OCI-LY3 (cell line): ENCODE data around the gene GRB14.
"Not testable (repeated sequence)": the region's sequence is repeated elsewhere in the genome, so short reads cannot be mapped to it uniquely, and the experiment has no call there.

Experiments
- H2AFZ ChIP-seq: fragments of 200-600, 300-600 bp; shearing (Covaris generic); 2 replicates; pipeline ENCODE4 v1.6.0; 2014; ENCODE audit warnings: antibody characterized with exemption, low read depth, low read length
- H3K27ac ChIP-seq: fragments of 200-600, 300-600 bp; sonication (generic); 2 replicates; pipeline ENCODE4 v1.5.1; 2014; ENCODE audit warnings: mild to moderate bottlenecking, low read length, moderate library complexity, mixed read lengths
- H3K27me3 ChIP-seq: fragments of 200-600, 300-600 bp; sonication (generic); 2 replicates; pipeline ENCODE4 v1.6.1; 2014; ENCODE audit warnings: low read depth, low read length, mixed read lengths
- H3K36me3 ChIP-seq: fragments of 200-600, 300-600 bp; sonication (generic); replicated peaks from 2 replicates; pipeline ENCODE3; 2014; ENCODE audit warnings: low read depth, low read length, mixed read lengths
- H3K4me1 ChIP-seq: fragments of 300-600, 200-600 bp; sonication (generic); 2 replicates; pipeline ENCODE4 v1.6.1; 2014; ENCODE audit warnings: low read length, mixed read lengths
- H3K4me2 ChIP-seq: fragments of 200-600, 300-600 bp; sonication (generic); 2 replicates; pipeline ENCODE4 v1.6.1; 2014; ENCODE audit warnings: low read length, mixed read lengths
- H3K4me3 ChIP-seq: fragments of 300-600, 200-600 bp; sonication (generic); 2 replicates; pipeline ENCODE4 v1.5.1; 2014; ENCODE audit warnings: antibody characterized with exemption, mild to moderate bottlenecking, low read length, moderate library complexity
- H3K79me2 ChIP-seq: fragments of 300-600, 200-600 bp; shearing (Covaris generic); 2 replicates; pipeline ENCODE4 v1.6.1; 2014; ENCODE audit warnings: mild to moderate bottlenecking, low read length, mixed read lengths
- H3K9ac ChIP-seq: fragments of 300-600, 200-600 bp; shearing (Covaris generic); 2 replicates; pipeline ENCODE4 v1.6.0; 2014; ENCODE audit warnings: mild to moderate bottlenecking, low read length, moderate library complexity
- H3K9me3 ChIP-seq: fragments of 200-600, 300-600 bp; shearing (Covaris generic); 2 replicates; pipeline ENCODE4 v1.6.1; 2014; ENCODE audit warnings: low read length, mixed read lengths; ENCODE audit not compliant: insufficient read depth
- H4K20me1 ChIP-seq: fragments of 200-600, 300-600 bp; sonication (generic); 2 replicates; pipeline ENCODE4 v1.6.1; 2016; ENCODE audit warnings: low read length, mixed read lengths; ENCODE audit not compliant: insufficient read depth
- CTCF ChIP-seq: fragments of 200-600, 300-600 bp; sonication (generic); IDR thresholded peaks from 2 replicates; pipeline ENCODE4 v1.5.1; 2014; ENCODE audit warnings: antibody characterized with exemption, low read length, low read depth
- EZH2phosphoT487 ChIP-seq: fragments of 200-600 bp; shearing (Covaris generic); IDR thresholded peaks from 2 replicates; pipeline ENCODE4 v1.6.1; 2018; ENCODE audit warnings: antibody characterized with exemption, mixed run types, low read depth

GRB14 gene

GRCh38 chr2:164479460-164479859 lies 141.8 kb downstream of the GRB14 start:
- Histone ChIP-seq H3K36me3 (no peaks in the 10 kb centered on the region), H3K27me3 (no peaks in the 10 kb centered on the region), H3K27ac (no peak overlapping the region), H2AFZ (peak overlapping the region; percentile 50; the same call in 1 of the 2 replicates), H3K4me3 (no peak overlapping the region), H3K9me3 (no peaks in the 10 kb centered on the region), H4K20me1 (no peaks in the 10 kb centered on the region), H3K79me2 (no peaks in the 10 kb centered on the region), H3K4me1 (no peaks in the 10 kb centered on the region), H3K9ac (no peak overlapping the region), H3K4me2 (no peak overlapping the region)
- TF ChIP-seq EZH2phosphoT487 (no peak), CTCF (peak; percentile 63)

- Histone ChIP-seq H3K79me2 (no peaks in the 10 kb centered on the region), H2AFZ (no peak overlapping the region), H3K4me3 (no peak overlapping the region), H4K20me1 (no peaks in the 10 kb centered on the region), H3K4me2 (no peak overlapping the region), H3K27ac (no peak overlapping the region), H3K4me1 (no peaks in the 10 kb centered on the region), H3K36me3 (no peaks in the 10 kb centered on the region), H3K27me3 (no peaks in the 10 kb centered on the region), H3K9ac (no peak overlapping the region), H3K9me3 (no peaks in the 10 kb centered on the region)
- TF ChIP-seq EZH2phosphoT487 (no peak), CTCF (no peak)
Measured at GRCh38 chr2:164478205-164478604, 143.1 kb downstream of the GRB14 start.

- H3K4me1 ChIP-seq, result no peaks in the 10 kb centered on the region
- no peak overlapping the region for H3K9ac ChIP-seq
- H3K79me2 ChIP-seq, result no peaks in the 10 kb centered on the region
- no peaks in the 10 kb centered on the region for H4K20me1 ChIP-seq
- H3K4me3 ChIP-seq, result no peak overlapping the region
- no peaks in the 10 kb centered on the region for H3K27me3 ChIP-seq
- H3K4me2 ChIP-seq, result no peak overlapping the region
- no peak for TF ChIP-seq CTCF
- TF ChIP-seq EZH2phosphoT487, result no peak
- H3K27ac ChIP-seq, result no peak overlapping the region
- H2AFZ ChIP-seq, result no peak overlapping the region
- H3K9me3 ChIP-seq, result no peaks in the 10 kb centered on the region
- H3K36me3 ChIP-seq, result no peaks in the 10 kb centered on the region
Measured at GRCh38 chr2:164474873-164475272, 146.4 kb downstream of the GRB14 start.

- no peaks in the 10 kb centered on the region for H4K20me1 ChIP-seq
- no peaks in the 10 kb centered on the region for H3K9me3 ChIP-seq
- H3K79me2 ChIP-seq, result no peaks in the 10 kb centered on the region
- no peaks in the 10 kb centered on the region for H3K4me1 ChIP-seq
- H3K9ac ChIP-seq, result no peak overlapping the region
- TF ChIP-seq CTCF (no peak), EZH2phosphoT487 (no peak)
- no peak overlapping the region for H3K27ac ChIP-seq
- no peak overlapping the region for H3K4me3 ChIP-seq
- no peak overlapping the region for H2AFZ ChIP-seq
- H3K36me3 ChIP-seq, result no peaks in the 10 kb centered on the region
- no peaks in the 10 kb centered on the region for H3K27me3 ChIP-seq
- H3K4me2 ChIP-seq, result no peak overlapping the region
Measured at GRCh38 chr2:164473021-164473420, 148.3 kb downstream of the GRB14 start.

- not testable (repeated sequence) for H3K4me2 ChIP-seq, H3K79me2 ChIP-seq, H3K4me1 ChIP-seq, H3K27ac ChIP-seq, H3K27me3 ChIP-seq, H2AFZ ChIP-seq, H3K9me3 ChIP-seq, H4K20me1 ChIP-seq, H3K36me3 ChIP-seq, H3K4me3 ChIP-seq, H3K9ac ChIP-seq
Measured at GRCh38 chr2:164465047-164465446, 156.2 kb downstream of the GRB14 start.
